HepG2 (cell line): ENCODE results near the gene SLC12A1. TPM values are rescaled to one million over a fixed set of nuclear protein-coding genes. Genes with fewer than 3 reads are reported as not detected.

Source experiments
- ATF7-NPFF ChIP-seq: sonication (generic); formaldehyde crosslinking; IDR thresholded peaks from 2 replicates; pipeline ENCODE4 v1.8.1; 2023; ENCODE audit warnings: mild to moderate bottlenecking, low read depth, missing genetic modification reagents, moderate library complexity
- FOXK1 ChIP-seq: sonication (generic); formaldehyde crosslinking; IDR thresholded peaks from 2 replicates; pipeline ENCODE4 v1.4.0; 2020; ENCODE audit warnings: low read depth, missing genetic modification reagents, borderline replicate concordance
- GATA4 ChIP-seq: sonication (generic); IDR thresholded peaks from 2 replicates; pipeline ENCODE4 v1.6.1; 2016; ENCODE audit warnings: antibody characterized with exemption, low read depth, borderline replicate concordance
- HDAC2 ChIP-seq: sonication (generic); formaldehyde crosslinking; IDR thresholded peaks from 2 replicates; pipeline ENCODE4 v1.4.0; 2020; ENCODE audit warnings: missing genetic modification reagents
- JARID2 ChIP-seq: sonication (generic); formaldehyde crosslinking; IDR thresholded peaks from 2 replicates; pipeline ENCODE4 v1.8.1; 2023; ENCODE audit warnings: missing genetic modification reagents, inconsistent platforms; ENCODE audit not compliant: insufficient replicate concordance
- NFKB2 ChIP-seq: sonication (generic); formaldehyde crosslinking; IDR thresholded peaks from 2 replicates; pipeline ENCODE4 v1.4.0; 2020; ENCODE audit warnings: missing genetic modification reagents, borderline replicate concordance
- RFX1 ChIP-seq: fragments of 450-650 bp; IDR thresholded peaks from 2 replicates; pipeline ENCODE4 v1.6.1; 2017
- YEATS4 ChIP-seq: sonication (generic); formaldehyde crosslinking; IDR thresholded peaks from 2 replicates; pipeline ENCODE4 v1.4.0; 2020; ENCODE audit warnings: missing genetic modification reagents, borderline replicate concordance
- ZC3H4 ChIP-seq: sonication (generic); formaldehyde crosslinking; IDR thresholded peaks from 2 replicates; pipeline ENCODE4 v1.4.0; 2020; ENCODE audit warnings: missing genetic modification reagents, borderline replicate concordance
- ZNF142 ChIP-seq: sonication (generic); formaldehyde crosslinking; IDR thresholded peaks from 2 replicates; pipeline ENCODE4 v1.4.0; 2020; ENCODE audit warnings: missing genetic modification reagents
- ZNF143 ChIP-seq: sonication (generic); formaldehyde crosslinking; IDR thresholded peaks from 2 replicates; pipeline ENCODE4 v1.4.0; 2020; ENCODE audit warnings: missing genetic modification reagents
- ZNF414 ChIP-seq: sonication (generic); formaldehyde crosslinking; IDR thresholded peaks from 2 replicates; pipeline ENCODE4 v1.5.0; 2020; ENCODE audit warnings: missing genetic modification reagents
- ZNF710 ChIP-seq: sonication (generic); formaldehyde crosslinking; IDR thresholded peaks from 2 replicates; pipeline ENCODE4 v1.5.0; 2020; ENCODE audit warnings: mild to moderate bottlenecking, missing genetic modification reagents, borderline replicate concordance
- ZNF775 ChIP-seq: sonication (generic); formaldehyde crosslinking; IDR thresholded peaks from 2 replicates; pipeline ENCODE4 v1.4.0; 2020; ENCODE audit warnings: missing genetic modification reagents, mild to moderate bottlenecking, moderate library complexity, borderline replicate concordance
- ZNF879 ChIP-seq: sonication (generic); formaldehyde crosslinking; IDR thresholded peaks from 2 replicates; pipeline ENCODE4 v1.8.1; 2023; ENCODE audit warnings: missing genetic modification reagents
- polyA plus RNA-seq, 8 experiments: library from polyadenylated mRNA; depleted of rRNA in 3 of 8; stranded (reverse) in 7 of 8; unstranded in 1 of 8; fragments of >200 nt; fragmentation: Illumina TruSeq in 4 of 8; extraction: Trizol in 4 of 8; gene quantifications; 2 replicates each; pipeline versions ENCODE4 v1.2.1 to v1.2.3, GENCODE V29; 2011 to 2016; ENCODE audit warnings: low read depth in 4 of 8, missing spikeins in 1 of 8, mixed read lengths in 1 of 8; ENCODE audit not compliant: insufficient read depth in 1 of 8
- total RNA-seq, 5 experiments: library from RNA; depleted of rRNA; stranded (reverse); fragments of >200 nt; fragmentation: Illumina TruSeq; extraction: Trizol; gene quantifications; 2 replicates each; pipeline ENCODE4 v1.2.3, GENCODE V29; 2016; ENCODE audit warnings: low read depth in 1 of 5
- TF ChIP-seq, protein P1 (sequence below): sonication (generic); formaldehyde crosslinking; IDR thresholded peaks from 2 replicates; pipeline ENCODE4 v1.4.0; 2020; ENCODE audit warnings: mild to moderate bottlenecking, missing genetic modification reagents

The SLC12A1 gene
- total and polyA plus RNA-seq, 2 of the 13 experiments (the other 11 are each of a cell fraction or from before 2014, with no cell fraction given), result not detected

GRCh38 chr15:48330855-48331795 lies 125.0 kb downstream of the SLC12A1 start, which contains the start of gene DUT (continued):
- TF ChIP-seq, protein P1, sequence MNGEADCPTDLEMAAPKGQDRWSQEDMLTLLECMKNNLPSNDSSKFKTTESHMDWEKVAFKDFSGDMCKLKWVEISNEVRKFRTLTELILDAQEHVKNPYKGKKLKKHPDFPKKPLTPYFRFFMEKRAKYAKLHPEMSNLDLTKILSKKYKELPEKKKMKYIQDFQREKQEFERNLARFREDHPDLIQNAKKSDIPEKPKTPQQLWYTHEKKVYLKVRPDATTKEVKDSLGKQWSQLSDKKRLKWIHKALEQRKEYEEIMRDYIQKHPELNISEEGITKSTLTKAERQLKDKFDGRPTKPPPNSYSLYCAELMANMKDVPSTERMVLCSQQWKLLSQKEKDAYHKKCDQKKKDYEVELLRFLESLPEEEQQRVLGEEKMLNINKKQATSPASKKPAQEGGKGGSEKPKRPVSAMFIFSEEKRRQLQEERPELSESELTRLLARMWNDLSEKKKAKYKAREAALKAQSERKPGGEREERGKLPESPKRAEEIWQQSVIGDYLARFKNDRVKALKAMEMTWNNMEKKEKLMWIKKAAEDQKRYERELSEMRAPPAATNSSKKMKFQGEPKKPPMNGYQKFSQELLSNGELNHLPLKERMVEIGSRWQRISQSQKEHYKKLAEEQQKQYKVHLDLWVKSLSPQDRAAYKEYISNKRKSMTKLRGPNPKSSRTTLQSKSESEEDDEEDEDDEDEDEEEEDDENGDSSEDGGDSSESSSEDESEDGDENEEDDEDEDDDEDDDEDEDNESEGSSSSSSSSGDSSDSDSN (CRISPR knock-in tag), result peak; percentile 93
- TF ChIP-seq ZNF879 (CRISPR knock-in tag) (no peak), ZNF710 (CRISPR knock-in tag) (no peak), ZNF414 (CRISPR knock-in tag) (no peak), NFKB2 (CRISPR knock-in tag) (peak; percentile 79; the same call in 1 of the 2 replicates), ZC3H4 (CRISPR knock-in tag) (no peak; the same call in 1 of the 2 replicates), HDAC2 (CRISPR knock-in tag) (peak; percentile 30), YEATS4 (CRISPR knock-in tag) (peak; percentile 86), RFX1 (no peak), GATA4 (0 out of 2 replicates have a peak, but pooled peaks have one; percentile 21), FOXK1 (CRISPR knock-in tag) (no peak), ZNF775 (no peak), JARID2 (CRISPR knock-in tag) (no peak), ATF7-NPFF (CRISPR knock-in tag) (peak; percentile 64; the same call in 1 of the 2 replicates), ZNF142 (no peak; the same call in 1 of the 2 replicates), ZNF143 (0 out of 2 replicates have a peak, but pooled peaks have one; percentile 44)
